ENCODE results near the gene APLNR. TPM values are rescaled to one million over a fixed set of nuclear protein-coding genes. Genes with fewer than 3 reads are reported as not detected.

The APLNR gene
- total and polyA plus RNA-seq, 2 of the 4 experiments (the other 2 are of a cell fraction): not detected

DNA sequence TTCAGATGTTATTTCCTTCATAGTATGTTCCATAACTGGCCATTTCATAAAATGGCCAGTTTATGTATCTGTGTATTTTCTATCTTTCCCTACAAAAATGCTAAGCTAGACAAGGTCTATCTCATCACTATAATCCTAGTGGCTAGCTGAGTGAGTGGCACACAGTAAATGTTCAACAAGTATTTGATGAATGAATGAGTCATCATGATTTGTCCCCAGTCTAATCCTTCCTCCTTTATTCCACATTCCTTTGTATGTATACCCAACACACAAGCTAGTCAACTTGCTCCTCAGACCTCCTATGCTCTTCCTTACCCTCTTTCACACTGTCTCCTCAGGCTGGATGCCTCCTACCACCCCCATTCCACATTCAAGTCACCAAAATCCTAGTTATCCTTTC, 12.5 kb downstream of the APLNR start:
- POLR2A ChIA-PET (ENCODE audit: unreplicated experiment): no interaction called here
- Histone ChIP-seq H3K9ac (ENCODE audit: low read depth, low read length) (no peak overlapping the region), H2AK9ac (replicated peaks; ENCODE audit: low read depth, low read length, poor library complexity) (no peak overlapping the region), H3K4me2 (ENCODE audit: low read depth, low read length) (no peak overlapping the region), H3K14ac (replicated peaks; ENCODE audit: low read depth, low read length) (no peak overlapping the region), H3K56ac (ENCODE audit: extremely low read depth, insufficient read depth, low read length) (no peak overlapping the region), H3K18ac (ENCODE audit: low read depth, low read length) (no peak overlapping the region), H2BK15ac (ENCODE audit: low read depth, low read length) (no peak overlapping the region), H3K4me1 (ENCODE audit: control insufficient read depth, insufficient read depth, low read length) (peaks cover 3% of the 10 kb centered on the region), H3K79me1 (ENCODE audit: low read depth in 1 of 2, low read length in 2 of 2) (no peaks in the 10 kb centered on the region), H4K91ac (ENCODE audit: insufficient read depth, low read depth, low read length) (no peak overlapping the region), H3K4me3 (ENCODE audit: insufficient read depth, low read depth, low read length) (no peak overlapping the region), H4K8ac (ENCODE audit: low read depth in 2 of 2, low read length in 2 of 2) (no peak overlapping the region), H4K20me1 (ENCODE audit: insufficient read depth, low read length) (no peaks in the 10 kb centered on the region), H3K36me3 (ENCODE audit: control insufficient read depth, insufficient read depth, low read length) (no peaks in the 10 kb centered on the region), H3K23ac (ENCODE audit: low read depth, low read length) (no peak overlapping the region), H4K5ac (ENCODE audit: low read depth, low read length) (no peak overlapping the region), H2BK5ac (ENCODE audit: low read depth, low read length, poor library complexity, severe bottlenecking) (no peak overlapping the region), H2BK120ac (ENCODE audit: low read depth, low read length) (peak overlapping the region; percentile 53; the same call in 1 of the 2 replicates), H3K9me3 (ENCODE audit: control insufficient read depth, insufficient read depth, low read length) (no peaks in the 10 kb centered on the region), H2AFZ (replicated peaks; ENCODE audit: low read length, poor library complexity) (no peak overlapping the region), H3K4ac (ENCODE audit: low read depth, low read length) (no peak overlapping the region), H2BK20ac (ENCODE audit: low read depth, low read length) (0 out of 2 replicates have a peak overlapping the region, but pooled peaks have one; percentile 11), H2AK5ac (ENCODE audit: low read depth, low read length) (no peak overlapping the region), H3K27me3 (ENCODE audit: control insufficient read depth, insufficient read depth, low read length) (no peaks in the 10 kb centered on the region; the same call in none of the 2 replicates), H3K27ac (ENCODE audit: insufficient read depth, low read length) (no peak overlapping the region), H3K9me1 (ENCODE audit: insufficient read depth, low read length) (0 out of 2 replicates have a peak, but pooled peaks cover 4% of the 10 kb centered on the region)
- no TSS peak for BruUV-seq (replicated peaks)
- TF ChIP-seq FOS (IDR thresholded peaks at IDR 0.05; ENCODE audit: low read depth, low read length) (0 out of 2 replicates have a peak, but pooled peaks have one; percentile 54), NFE2L2 (IDR thresholded peaks at IDR 0.05; ENCODE audit: low read depth, low read length) (no peak)
- CTCF ChIA-PET: interaction anchor here (1.7 kb wide), 1 partner anchor 25 kb away, joined by 5 read pairs; no protein-coding TSS in a partner anchor
- dilution Hi-C loops (cut with HindIII; ENCODE audit: low sequenced_read_pairs, unreplicated experiment): no loop called here
- in situ Hi-C loops (cut with MboI; ENCODE audit: low sequenced_read_pairs): no loop called here
- ATAC-seq (ENCODE audit: low read depth): peak; percentile 89
- intact Hi-C loops (cut with micrococcal nuclease): no loop called here
- peak; percentile 53 for DNase-seq

Measured in IMR-90 (cell line).